Jurkat, Clone E6-1 (cell line): Measurements from ENCODE around the gene CKS2.

ENCODE experiments used
- DNase-seq: peaks from one replicate; pipeline ENCODE4 v3.0.0-alpha.2; 2011; ENCODE audit warnings: low read depth, low spot score
- H3K4me3 ChIP-seq: 2 replicates; pipeline ENCODE4 v1.5.1; 2011; ENCODE audit warnings: mild to moderate bottlenecking, low read length, control low read depth, moderate library complexity

CKS2 gene

DNA sequence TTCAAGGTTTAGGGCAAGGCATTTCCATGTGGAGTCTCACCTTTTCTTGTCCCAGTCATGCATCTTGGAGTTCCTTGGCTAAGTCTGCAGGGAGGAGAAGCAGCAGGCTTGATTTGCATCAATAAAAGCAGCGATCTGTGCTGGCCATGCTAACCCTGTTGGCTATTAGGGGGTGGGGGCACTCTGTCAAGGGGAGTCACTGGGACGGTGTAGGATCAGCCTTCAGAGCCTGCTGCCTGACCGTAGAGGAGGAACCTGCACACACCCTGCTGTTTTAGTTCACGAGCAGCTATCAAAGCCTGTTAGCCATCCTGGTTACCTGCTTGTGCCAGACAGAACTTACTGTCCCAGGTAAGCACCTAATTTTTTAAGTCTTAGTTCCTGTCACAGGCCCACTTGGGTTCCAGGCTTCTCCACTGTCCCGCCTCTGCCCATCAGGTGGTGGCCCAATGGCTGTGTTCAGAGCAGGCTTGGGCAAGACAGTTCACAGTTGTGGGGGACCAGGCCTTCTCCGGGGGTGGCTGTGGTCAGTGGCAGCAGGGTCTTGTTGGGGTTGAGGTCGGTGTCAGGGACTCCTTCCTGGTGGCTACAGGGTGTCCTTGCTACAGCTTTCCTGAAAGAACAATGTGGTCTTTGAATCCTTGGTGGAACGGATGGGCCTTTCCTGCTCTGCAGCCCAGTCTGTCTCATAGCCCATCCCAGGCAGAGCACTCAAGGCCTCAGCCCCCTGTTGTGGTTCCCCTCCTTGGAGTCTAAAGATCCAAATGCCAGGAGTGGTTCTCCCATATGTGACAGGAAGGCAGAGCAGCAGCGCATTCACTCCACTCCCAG is 51.0 kb downstream of the CKS2 start:
- no peak overlapping the region for H3K4me3 ChIP-seq
- no peak for DNase-seq

DNA sequence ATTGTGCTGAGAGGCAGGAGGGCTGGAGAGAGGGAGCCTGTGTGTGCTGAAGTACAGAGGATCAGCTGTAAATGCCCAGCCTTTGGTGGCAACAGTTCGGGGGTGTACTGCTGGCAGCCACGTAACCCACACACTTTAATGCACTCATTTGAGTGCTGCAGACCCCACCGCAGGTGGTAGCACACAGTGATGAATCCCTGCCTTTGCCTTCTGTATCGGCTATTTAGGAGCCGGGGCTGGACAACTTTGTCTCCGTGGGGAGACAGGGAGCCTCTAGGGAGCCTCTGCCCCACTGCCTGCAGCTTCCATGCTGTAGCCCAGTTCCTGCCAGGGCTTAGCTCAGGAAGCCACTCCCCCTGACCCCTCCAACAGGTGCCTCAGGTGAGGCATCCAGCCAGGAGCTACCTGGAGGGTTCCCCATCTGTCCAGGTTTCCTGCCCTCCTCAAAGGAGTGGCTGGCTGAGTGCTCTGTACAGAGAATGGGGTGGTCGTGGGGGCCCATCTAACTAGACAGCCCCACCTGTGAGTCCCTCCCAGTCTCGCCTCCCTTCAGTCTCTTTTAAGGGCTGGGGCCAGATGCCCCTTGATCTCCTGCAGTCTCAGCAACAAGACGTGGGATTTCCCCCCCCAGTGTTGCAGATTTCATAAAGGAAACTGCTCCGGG is 51.8 kb downstream of the CKS2 start:
- no peak overlapping the region for H3K4me3 ChIP-seq
- no peak for DNase-seq

DNA sequence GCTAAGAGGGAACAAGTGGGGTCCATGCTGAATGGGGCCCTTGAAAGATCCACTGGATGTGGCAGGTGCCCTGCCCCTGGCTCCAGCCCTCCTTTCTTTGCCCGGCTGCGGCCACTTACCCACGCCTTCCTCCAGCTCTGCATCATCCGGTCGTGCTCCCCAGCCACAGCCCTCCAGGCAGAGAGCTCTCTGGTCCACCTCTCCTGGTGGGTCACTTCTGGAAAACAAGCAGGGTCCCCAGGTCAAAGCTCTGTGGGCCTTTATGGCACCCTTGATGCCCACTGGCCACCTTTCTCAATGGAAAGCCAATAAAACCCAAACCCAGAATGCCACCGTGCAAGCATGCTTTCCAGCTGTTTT is 52.3 kb downstream of the CKS2 start:
- no peak overlapping the region for H3K4me3 ChIP-seq
- DNase-seq: no peak

DNA sequence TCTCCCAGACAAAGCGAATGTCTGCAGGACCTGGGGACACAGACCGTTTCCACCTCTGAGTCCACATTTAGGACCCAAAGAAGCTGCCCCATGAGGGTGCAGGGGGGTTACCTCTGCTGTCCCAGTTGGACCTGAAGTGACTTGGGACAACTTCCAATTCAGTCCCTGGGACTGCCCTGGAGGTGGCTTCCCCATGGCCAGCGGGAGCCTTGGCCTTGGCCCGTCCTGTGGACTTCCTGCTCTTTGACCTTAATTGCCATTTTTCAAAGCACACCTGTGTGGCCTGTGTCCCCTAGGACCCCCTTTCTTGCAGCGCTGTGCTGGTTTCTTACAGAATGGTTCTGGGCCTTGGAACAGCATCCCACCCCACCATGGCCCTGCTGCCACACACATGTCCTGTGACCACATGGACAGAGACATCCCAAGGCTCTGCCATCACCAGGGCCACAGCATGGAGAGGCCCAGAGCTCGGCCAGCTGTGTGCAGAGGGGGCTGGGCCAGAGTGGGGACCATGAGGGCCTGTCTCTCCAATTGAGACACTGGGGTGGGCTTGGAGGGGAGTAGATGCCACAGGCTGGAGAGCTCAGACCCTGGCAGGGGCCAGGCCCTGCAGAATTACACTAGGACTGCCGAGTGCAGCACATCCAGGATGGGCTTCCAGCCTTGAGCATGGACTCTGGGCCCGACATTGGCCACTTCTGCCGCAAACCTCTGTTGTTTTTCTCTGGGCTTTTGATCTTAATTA is 53.1 kb downstream of the CKS2 start:
- DNase-seq: no peak

DNA sequence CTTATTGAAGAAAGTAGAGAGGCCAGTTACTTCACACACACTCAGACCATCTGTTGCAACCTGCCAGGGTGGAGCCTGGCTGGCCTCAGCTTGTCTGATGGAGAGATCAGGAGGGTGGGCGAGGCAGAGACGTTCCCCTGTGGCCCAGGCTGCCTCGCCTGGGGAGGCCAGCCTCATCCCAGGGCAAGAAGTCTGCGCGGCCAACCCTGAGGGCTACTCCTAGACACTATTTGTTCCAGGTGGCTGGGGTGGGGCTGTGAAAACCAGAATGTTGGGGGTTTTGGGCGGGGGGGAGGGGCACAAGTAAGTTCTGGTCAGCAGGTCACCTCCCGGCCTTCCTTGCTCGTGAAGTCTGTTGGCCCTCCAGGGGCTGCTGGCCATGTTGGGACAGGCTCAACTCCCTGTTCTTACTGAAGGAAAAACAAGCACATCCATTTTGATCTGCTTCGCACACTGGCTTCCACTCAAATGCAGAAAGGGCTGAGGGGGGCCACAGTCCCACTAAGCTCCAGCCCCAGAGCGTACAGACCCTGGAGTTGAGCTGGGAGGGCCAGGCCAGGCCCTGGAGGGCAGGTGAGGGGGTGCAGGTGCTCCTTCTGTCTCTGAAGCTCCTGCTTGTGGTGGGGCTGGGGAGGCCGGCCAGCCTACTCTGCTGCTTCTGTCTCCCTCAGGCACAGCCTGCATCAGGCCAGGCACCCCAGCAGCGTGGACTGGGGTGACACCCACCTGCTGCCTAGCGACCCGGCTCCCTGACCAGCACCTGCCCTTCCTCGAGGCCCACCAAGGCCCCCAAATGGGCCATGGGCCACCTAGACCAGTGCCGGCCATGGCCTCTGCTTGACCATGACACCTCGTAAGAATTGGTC is 53.9 kb downstream of the CKS2 start:
- no peak overlapping the region for H3K4me3 ChIP-seq
- DNase-seq: no peak

More for the DNA sequence above, 53.1 kb downstream of the CKS2 start:
- H3K4me3 ChIP-seq: no peak overlapping the region

DNA sequence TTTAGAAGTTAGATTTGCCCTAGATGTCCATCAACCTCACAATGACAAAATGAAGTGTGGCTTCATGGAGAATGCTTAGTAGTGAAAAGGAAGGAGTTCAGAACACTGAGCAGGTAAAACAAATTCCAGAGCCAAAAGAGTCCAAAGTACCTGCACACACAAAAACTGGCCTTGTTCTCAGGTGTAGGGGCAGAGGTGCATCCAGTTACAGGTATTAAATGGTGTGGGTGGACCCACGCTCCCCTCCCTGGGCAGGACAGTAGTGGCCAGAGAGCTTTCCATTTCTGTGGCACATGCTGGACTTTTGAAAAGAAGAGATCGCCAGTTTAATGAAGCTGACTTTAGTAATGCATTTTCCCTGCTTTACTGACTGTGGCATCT is 54.5 kb downstream of the CKS2 start:
- no peak overlapping the region for H3K4me3 ChIP-seq
- DNase-seq: no peak
